ENCODE data around the gene ADARB2.

DNA sequence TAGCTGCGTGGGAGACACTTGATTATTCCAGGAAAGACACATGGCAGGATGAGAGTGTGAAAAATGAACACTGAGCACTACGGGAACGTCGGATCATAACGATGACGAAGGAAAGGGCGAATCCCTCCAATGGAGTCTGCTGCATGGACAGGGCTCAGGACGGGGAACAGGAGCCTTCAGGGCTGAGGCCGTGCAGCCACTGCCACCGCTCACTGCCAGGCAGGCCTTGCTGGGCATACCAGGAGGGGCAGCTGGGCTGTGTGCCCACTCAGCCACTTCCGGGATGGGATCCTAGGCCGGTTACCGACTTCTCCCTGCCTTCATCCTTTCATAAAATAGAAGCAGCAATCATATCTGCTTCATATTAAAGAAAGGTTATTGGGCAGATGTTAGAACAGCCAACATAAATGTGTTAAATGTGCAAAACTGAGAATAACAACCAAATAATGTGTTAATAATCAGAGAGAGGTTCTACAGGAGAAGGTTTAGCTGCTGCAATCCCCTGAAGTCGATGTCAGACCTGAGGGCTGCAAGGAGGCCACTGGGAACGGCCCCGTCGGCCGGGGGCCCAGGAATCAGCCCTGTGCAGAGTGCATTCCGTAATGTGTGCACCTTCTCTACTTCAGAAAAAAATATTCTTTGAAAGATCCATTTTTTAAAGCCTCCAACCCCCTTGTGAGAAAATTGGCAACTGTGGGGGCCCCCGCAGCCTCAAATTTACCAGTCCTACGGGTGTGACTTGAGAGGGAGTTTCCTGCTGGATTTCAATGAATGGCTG, 63.6 kb downstream of the ADARB2 start:
- TF ChIP-seq POLR2AphosphoS5 (IDR thresholded peaks at IDR 0.05; ENCODE audit: low read depth, low read length), result no peak
- no peak for TF ChIP-seq REST (IDR thresholded peaks at IDR 0.05; ENCODE audit: insufficient read depth in 1 of 2, low read depth in 2 of 2, low read length in 2 of 2)
